Endothelial cell (in vitro differentiated cells): Measurements from ENCODE around the gene DCAF15. TPM values are rescaled to one million over a fixed set of nuclear protein-coding genes. Genes with fewer than 3 reads are reported as not detected.

Source experiments
- DNase-seq: peaks from one replicate; pipeline ENCODE4 v3.0.0; 2021; ENCODE audit warnings: low spot score
- H3K27ac Mint-ChIP-seq: one replicate; pipeline ENCODE4 v1.8.0; 2021; ENCODE audit warnings: mixed read lengths, inconsistent platforms; ENCODE audit not compliant: unreplicated experiment
- H3K27me3 Mint-ChIP-seq: one replicate; pipeline ENCODE4 v1.8.0; 2021; ENCODE audit warnings: mild to moderate bottlenecking, moderate library complexity, mixed read lengths, inconsistent platforms; ENCODE audit not compliant: unreplicated experiment
- H3K36me3 Mint-ChIP-seq: one replicate; pipeline ENCODE4 v1.8.0; 2021; ENCODE audit warnings: mild to moderate bottlenecking, low read depth, mixed read lengths, inconsistent platforms; ENCODE audit not compliant: unreplicated experiment
- H3K4me1 Mint-ChIP-seq: one replicate; pipeline ENCODE4 v1.8.0; 2021; ENCODE audit warnings: mild to moderate bottlenecking, mixed read lengths, inconsistent platforms; ENCODE audit not compliant: unreplicated experiment
- H3K4me3 Mint-ChIP-seq: one replicate; pipeline ENCODE4 v1.8.0; 2021; ENCODE audit warnings: mild to moderate bottlenecking, mixed read lengths, inconsistent platforms; ENCODE audit not compliant: unreplicated experiment
- H3K9me3 Mint-ChIP-seq: one replicate; pipeline ENCODE4 v1.8.0; 2021; ENCODE audit warnings: mixed read lengths, inconsistent platforms; ENCODE audit not compliant: unreplicated experiment
- CTCF ChIP-seq: fragments of 200-600 bp; sonication (generic); IDR thresholded peaks from one replicate; pipeline ENCODE4 v1.5.0; 2021; ENCODE audit warnings: antibody characterized with exemption; ENCODE audit not compliant: unreplicated experiment
- total RNA-seq: library from RNA; stranded (reverse); fragmentation: NEBNext Ultra II Directional; extraction: Animal tissue kit (Norgen Biotek cat#: 25700); gene quantifications from one replicate; pipeline ENCODE4 v1.2.1, GENCODE V29; 2021; ENCODE audit not compliant: unreplicated experiment

DCAF15 gene
- total RNA-seq, 1 donor from 2014 or later = 53.0 TPM

DNA sequence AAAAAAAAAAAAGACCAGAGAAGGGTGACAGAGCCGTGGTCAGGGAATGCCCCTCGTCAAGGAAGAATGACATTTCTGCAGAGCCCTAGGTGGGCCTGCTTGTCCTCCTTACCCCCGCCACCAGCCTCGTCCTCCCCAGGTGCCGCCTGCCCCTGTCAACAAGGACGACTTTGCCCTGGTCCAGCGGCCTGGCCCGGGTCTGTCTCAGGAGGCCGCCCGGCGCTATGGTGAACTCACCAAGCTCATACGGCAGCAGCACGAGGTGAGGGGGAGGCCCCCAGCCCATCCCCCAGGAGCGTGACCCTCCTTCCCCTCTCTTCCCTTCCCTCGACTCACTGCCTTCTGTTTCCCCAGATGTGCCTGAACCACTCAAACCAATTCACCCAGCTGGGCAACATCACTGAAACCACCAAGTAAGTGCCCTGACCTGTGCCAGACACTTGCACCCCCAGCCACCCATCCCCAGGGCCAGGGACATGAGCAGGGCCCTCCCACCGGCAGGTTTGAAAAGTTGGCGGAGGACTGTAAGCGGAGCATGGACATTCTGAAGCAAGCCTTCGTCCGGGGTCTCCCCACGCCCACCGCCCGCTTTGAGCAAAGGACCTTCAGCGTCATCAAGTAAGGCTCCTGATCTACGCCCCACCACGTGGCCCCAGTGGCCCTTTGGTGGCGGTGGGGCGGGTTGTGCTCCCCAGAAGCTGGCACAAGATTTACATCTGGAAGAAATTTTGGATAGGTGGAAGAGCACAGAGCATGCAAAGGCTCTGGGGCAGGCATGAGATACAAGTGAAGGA is 28.9 kb upstream of the DCAF15 start:
- Mint-ChIP-seq H3K36me3 (peaks cover 37% of the 10 kb centered on the region), H3K9me3 (no peaks in the 10 kb centered on the region), H3K27ac (no peak overlapping the region), H3K4me1 (peaks cover 13% of the 10 kb centered on the region), H3K4me3 (peak overlapping the region; percentile 1), H3K27me3 (no peaks in the 10 kb centered on the region)
- no peak for DNase-seq
- TF ChIP-seq CTCF = no peak

- H3K9me3 Mint-ChIP-seq = no peaks in the 10 kb centered on the region
- no peaks in the 10 kb centered on the region for H3K27me3 Mint-ChIP-seq
- no peak overlapping the region for H3K27ac Mint-ChIP-seq
- peaks cover 28% of the 10 kb centered on the region for H3K36me3 Mint-ChIP-seq
- no peak for DNase-seq
- TF ChIP-seq CTCF = no peak
- H3K4me1 Mint-ChIP-seq = peaks cover 13% of the 10 kb centered on the region
- H3K4me3 Mint-ChIP-seq = no peak overlapping the region
These were observed 26.3 kb upstream of the DCAF15 start for GRCh38 chr19:13926010-13926409.

DNA sequence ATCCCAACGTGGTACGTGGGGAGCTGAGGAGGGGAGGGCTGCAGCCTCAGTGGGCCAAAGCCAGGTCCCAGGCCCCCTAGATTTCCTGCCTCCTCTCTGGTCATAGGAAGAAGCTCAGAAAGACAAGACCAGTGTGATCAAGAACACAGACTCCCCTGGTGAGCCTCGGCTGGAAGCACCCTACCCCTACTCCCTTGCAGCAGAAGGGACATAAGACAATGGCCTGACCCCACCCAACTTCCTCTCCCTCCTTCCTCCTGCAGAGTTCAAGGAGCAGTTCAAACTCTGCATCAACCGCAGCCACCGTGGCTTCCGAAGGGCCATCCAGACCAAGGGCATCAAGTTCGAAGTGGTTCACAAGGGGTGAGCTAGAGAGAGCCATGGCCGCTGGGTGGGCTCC is 25.6 kb upstream of the DCAF15 start:
- Mint-ChIP-seq H3K27ac (no peak overlapping the region), H3K27me3 (no peaks in the 10 kb centered on the region), H3K36me3 (peaks cover 21% of the 10 kb centered on the region), H3K4me3 (no peak overlapping the region), H3K4me1 (peaks cover 13% of the 10 kb centered on the region), H3K9me3 (no peaks in the 10 kb centered on the region)
- no peak for DNase-seq
- no peak for TF ChIP-seq CTCF

GRCh38 chr19:13929340-13929739 is 23.0 kb upstream of the DCAF15 start:
- Mint-ChIP-seq H3K27ac (no peak overlapping the region), H3K4me3 (no peak overlapping the region), H3K4me1 (peaks cover 13% of the 10 kb centered on the region), H3K27me3 (peaks cover 5% of the 10 kb centered on the region), H3K9me3 (no peaks in the 10 kb centered on the region), H3K36me3 (peaks cover 12% of the 10 kb centered on the region)
- TF ChIP-seq CTCF = no peak
- no peak for DNase-seq

GRCh38 chr19:13929956-13930355 is 22.4 kb upstream of the DCAF15 start:
- DNase-seq = no peak
- Mint-ChIP-seq H3K27me3 (peaks cover 9% of the 10 kb centered on the region), H3K4me3 (no peak overlapping the region), H3K36me3 (peaks cover 9% of the 10 kb centered on the region), H3K4me1 (peaks cover 13% of the 10 kb centered on the region), H3K9me3 (no peaks in the 10 kb centered on the region), H3K27ac (no peak overlapping the region)
- no peak for TF ChIP-seq CTCF
